ENCODE data around the gene SSH2.

SSH2 gene

GRCh38 chr17:29619251-29619650, 310.8 kb downstream of the SSH2 start:
- DNase-seq = no peak

GRCh38 chr17:29618272-29619065, 311.6 kb downstream of the SSH2 start:
- no peak for DNase-seq

DNA sequence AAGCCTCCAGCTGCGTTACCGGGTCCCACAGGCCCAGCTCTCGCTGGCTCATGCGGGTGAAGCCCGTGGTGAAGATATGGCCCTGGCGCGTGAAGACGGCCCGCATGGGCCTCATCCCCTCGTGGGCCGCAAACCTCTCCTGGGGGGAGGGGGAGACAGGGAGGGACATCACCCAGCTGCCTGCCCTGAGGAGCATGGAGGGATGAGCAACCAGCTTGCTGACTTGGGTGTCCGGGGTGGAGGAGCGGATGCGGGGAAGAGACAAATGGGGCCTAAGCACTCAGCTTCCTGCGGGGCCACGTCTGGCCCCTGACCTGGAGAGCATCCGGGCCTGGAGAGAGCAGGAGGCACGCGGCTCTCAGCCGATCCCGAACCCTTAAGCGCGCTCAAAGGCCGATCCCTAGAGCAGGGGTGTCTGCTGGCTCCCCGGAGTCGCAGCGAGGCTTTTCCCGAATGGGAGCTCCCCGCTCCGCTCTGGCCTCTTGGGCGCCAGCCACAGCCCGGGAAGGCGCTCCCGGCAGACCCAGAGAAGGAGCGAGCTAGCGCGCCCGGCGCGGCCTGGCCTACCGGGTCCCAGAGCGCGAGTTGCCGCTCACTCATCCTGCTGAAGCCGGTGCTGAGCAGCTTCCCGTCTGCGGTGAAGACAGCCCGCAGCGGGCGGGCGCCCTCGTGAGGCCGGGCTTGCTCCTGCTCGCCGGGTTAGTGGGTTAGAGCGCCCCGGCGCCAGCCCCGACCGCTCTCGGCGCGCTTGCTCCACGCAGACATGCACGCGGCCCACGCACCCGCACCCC, 312.4 kb downstream of the SSH2 start:
- peak; percentile 89 to 92 for DNase-seq

DNA sequence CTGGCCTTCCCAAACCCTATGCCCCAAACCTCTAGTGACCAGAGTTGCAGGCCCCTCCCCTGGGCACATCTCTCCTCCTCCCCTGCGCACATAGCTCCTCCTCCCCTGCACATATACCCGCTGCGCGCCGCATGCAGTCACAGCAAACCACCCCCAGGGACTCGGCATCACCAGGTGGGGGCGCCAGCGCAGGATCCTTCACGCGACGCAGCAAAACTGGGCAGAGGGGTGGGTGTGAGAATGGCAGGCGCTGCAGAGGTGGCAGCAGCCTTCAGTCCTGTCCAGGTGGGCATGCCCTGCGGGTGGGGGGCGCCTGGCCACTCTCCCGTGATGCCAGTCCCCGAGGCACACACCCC, 312.9 kb downstream of the SSH2 start:
- peak; percentile 95 to 97 for DNase-seq

DNA sequence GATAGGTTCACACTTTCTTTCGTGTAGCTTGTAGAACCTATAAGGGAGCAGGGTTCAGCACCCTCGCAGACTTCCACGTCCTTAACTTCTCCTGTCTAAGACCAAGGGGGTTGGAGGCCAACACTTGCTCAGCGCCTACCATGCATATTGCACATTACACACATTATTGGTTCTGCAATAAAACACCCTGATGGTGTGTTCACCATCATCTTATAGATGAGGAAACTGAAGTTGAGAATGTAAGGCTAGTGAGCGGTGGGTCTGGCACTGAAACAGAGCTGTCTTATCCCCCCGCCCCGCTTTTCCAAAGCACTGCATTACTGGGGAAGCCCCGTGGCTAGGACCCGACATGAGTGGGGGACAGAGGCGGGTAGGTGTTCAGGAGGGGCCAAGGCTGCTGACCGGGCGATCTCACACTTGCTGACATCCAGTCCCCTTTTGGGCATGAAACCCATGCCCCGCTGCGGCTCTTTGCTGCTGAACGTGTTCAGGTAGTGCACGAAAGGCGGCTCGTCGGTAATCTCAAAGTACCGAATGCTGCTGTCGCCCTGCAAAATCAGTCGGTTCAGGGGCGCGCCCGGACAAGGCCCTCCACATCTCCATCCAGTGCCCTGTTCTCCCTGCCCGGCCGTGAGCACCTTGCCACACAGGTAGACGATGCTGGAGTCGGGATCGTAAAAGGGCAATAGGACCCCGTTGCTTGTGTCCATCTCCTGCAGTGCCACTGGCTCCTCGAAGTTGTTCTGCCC, 313.6 kb downstream of the SSH2 start:
- DNase-seq = no peak

- DNase-seq = peak; percentile 86 to 89
Observed at GRCh38 chr17:29615492-29616299, 314.3 kb downstream of the SSH2 start.

- DNase-seq = peak; percentile 64 to 71
Observed at GRCh38 chr17:29615048-29615385, 315.0 kb downstream of the SSH2 start.

- no peak for DNase-seq
Observed at GRCh38 chr17:29614349-29615047, 315.5 kb downstream of the SSH2 start.

DNA sequence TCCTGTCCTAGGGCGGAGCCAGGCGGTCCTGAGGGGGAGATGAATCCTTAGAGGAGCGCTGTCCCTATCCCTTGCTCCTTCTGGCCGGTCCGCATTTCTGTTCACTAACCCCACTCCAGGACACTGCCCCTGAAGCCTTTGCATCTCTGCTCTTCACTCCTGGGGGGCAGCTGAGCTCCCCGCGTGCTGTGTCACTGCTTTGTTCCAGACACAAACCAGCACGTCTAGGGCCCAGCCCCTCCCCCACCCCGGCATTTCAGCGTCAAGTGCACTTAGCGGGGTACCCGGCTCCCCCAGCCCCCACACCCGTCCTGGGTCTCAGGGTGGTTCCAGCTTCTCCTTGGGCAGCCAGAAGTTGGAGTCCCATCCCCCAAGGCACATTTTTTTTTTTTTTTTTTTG, 316.2 kb downstream of the SSH2 start:
- no peak for DNase-seq

DNA sequence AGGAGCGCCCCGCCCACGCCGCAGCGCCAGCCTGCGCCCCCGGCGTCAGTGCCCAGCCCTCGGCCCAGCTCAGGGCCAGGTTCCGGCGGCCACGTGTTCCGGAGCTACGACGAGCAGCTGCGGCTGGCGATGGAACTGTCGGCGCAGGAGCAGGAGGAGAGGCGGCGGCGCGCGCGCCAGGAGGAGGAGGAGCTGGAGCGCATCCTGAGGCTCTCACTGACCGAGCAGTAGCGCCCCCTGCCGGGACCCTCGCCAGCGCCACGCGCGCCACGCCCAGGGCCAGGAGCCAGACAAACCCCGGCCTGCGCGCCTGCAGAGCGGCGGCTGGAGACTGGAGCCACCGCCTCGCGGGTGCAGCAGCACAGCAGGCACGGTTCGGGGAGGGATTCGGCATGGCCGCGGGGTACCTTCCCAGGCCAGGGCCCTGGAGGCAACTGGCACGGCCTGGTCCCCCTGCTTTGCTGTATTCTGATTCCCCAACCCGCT, 316.6 kb downstream of the SSH2 start:
- peak; percentile 98 to 99 for DNase-seq

DNA sequence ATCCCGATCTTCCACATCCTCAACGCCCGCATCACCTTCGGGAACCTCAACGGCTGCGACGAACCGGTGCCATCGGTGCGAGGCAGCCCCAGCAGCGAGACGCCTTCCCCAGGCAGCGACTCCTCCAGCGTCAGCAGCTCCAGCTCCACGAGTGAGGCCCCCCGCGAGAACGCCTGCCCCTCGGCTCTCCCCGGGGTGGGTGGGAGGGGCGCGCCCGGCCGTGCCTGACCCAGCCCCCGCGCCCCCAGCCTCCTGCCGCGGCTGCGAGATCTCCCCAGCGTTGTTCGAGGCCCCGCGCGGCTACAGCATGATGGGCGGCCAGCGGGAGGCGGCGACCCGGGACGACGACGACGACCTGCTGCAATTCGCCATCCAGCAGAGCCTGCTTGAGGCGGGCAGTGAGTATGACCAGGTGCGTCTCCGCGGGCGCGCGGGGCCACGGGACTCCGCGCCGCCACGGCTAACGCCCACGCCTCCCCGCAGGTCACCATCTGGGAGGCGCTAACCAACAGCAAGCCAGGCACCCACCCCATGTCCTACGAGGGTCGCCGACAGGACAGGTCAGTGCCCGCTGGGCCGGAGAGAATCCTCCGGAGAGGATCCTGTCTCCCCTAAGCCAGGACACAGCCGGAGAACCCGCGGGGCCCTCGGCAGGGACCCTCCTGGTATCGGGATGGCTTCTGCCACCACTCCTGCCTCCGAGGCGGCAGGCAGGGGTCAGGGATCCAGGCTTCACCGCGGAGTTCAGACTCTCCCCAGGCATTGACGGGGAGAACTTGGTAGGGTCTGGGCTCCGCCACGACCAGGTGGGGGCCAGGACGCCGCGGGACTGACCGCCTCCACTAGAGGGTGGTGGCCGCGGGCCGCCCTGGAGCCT, 317.4 kb downstream of the SSH2 start:
- no peak for DNase-seq

GRCh38 chr17:29612094-29612403, 318.0 kb downstream of the SSH2 start:
- no peak for DNase-seq

- no peak for DNase-seq
Observed at GRCh38 chr17:29611351-29612093, 318.5 kb downstream of the SSH2 start.

DNA sequence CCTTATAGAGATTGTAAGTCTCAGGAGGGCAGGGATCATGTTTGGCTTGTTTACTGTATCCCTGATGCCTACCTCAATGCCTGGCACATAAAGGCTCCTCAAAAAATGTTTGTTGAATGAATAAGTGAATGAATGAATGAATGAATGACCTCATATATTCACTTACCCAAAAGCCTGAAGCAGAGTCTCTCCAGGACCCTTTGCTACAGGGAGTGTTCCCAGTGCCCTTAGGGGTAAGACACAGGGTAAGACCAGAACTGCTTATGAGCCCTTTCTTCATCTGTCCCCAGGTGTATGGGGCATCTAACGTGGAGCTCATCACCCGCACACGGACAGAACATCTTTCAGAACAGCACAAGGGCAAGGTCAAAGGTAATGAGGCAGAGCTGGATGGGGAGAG, 319.6 kb downstream of the SSH2 start:
- DNase-seq = no peak

- no peak for DNase-seq
Observed at GRCh38 chr17:29608986-29609385, 321.0 kb downstream of the SSH2 start.

- no peak for DNase-seq
Observed at GRCh38 chr17:29607557-29608195, 322.4 kb downstream of the SSH2 start.

DNA sequence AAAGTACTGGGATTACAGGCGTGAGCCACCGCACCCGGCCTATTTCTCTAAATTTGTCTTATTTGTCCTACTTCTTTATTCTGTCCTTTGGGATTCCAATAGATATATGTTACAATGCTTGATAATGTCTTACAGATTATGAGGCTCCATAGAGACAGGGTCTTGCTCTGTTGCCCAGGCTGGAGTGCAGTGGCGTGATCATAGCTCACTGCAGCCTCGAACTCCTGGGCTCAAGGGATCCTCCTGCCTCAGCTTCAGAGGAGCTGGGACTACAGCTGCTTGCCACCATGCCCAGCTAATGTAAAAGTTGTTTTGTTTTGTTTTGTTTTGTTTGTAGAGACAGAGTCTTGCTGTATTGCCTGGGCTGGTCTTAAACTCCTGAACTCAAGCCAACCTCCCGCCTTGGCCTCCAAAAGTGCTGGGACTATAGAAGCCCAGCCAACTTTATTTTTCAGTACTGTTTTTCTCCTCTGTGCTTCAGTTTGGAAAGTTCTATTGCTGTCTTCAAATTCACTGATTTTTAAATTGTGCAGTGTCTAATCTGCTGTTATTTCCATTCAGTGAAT, 326.8 kb downstream of the SSH2 start:
- no peak for DNase-seq

GRCh38 chr17:29597361-29598172, 332.5 kb downstream of the SSH2 start:
- no peak for DNase-seq

GRCh38 chr17:29596811-29597210, 333.2 kb downstream of the SSH2 start:
- no peak for DNase-seq
